Neural cell (in vitro differentiated cells): ENCODE measurements around the gene GOLGA3. TPM values are rescaled to one million over a fixed set of nuclear protein-coding genes. Genes with fewer than 3 reads are reported as not detected.

Source experiments
- H2AFZ ChIP-seq: fragments of 200-600, 300-800 bp; sonication (generic), shearing (Covaris generic); 2 replicates; pipeline ENCODE4 v1.6.0; 2014; ENCODE audit warnings: low read depth, mild to moderate bottlenecking, antibody characterized with exemption, low read length, moderate library complexity
- H3F3A ChIP-seq: fragments of 200-600 bp; shearing (Covaris generic); 2 replicates; pipeline ENCODE4 v1.6.1; 2016; ENCODE audit warnings: mild to moderate bottlenecking, moderate library complexity, mixed read lengths, antibody characterized with exemption, low read length; ENCODE audit not compliant: insufficient read depth, poor library complexity, severe bottlenecking
- H3K27ac ChIP-seq: fragments of 200-600, 300-800 bp; sonication (generic), shearing (Covaris generic); 2 replicates; pipeline ENCODE4 v1.5.1; 2014; ENCODE audit warnings: mild to moderate bottlenecking, low read length, moderate library complexity
- H3K27me3 ChIP-seq: fragments of 300-800, 200-600 bp; sonication (generic), shearing (Covaris generic); 2 replicates; pipeline ENCODE4 v1.6.0; 2014; ENCODE audit warnings: mild to moderate bottlenecking, low read depth, low read length, moderate library complexity; ENCODE audit not compliant: insufficient read depth
- H3K36me3 ChIP-seq: fragments of 300-800, 200-600 bp; sonication (generic), shearing (Covaris generic); 2 replicates; pipeline ENCODE4 v1.5.1; 2014; ENCODE audit warnings: mild to moderate bottlenecking, antibody characterized with exemption, low read length, moderate library complexity; ENCODE audit not compliant: insufficient read depth
- H3K4me2 ChIP-seq: fragments of 300-800, 200-600 bp; sonication (generic), shearing (Covaris generic); 2 replicates; pipeline ENCODE4 v1.6.0; 2014; ENCODE audit warnings: mild to moderate bottlenecking, low read length
- H3K4me3 ChIP-seq: fragments of 300-800, 200-600 bp; sonication (generic), shearing (Covaris generic); 2 replicates; pipeline ENCODE4 v1.5.1; 2014; ENCODE audit warnings: mild to moderate bottlenecking, low read length, moderate library complexity
- H3K79me2 ChIP-seq: fragments of 200-600 bp; shearing (Covaris generic); replicated peaks from 2 replicates; pipeline ENCODE4 v1.6.0; 2014; ENCODE audit warnings: mild to moderate bottlenecking, low read length, moderate library complexity; ENCODE audit not compliant: insufficient read depth
- H3K9ac ChIP-seq: fragments of 300-800, 200-600 bp; sonication (generic), shearing (Covaris generic); 2 replicates; pipeline ENCODE4 v1.6.1; 2016; ENCODE audit warnings: mild to moderate bottlenecking, low read length, mixed read lengths
- H3K9me2 ChIP-seq: fragments of 200-600 bp; shearing (Covaris generic); 2 replicates; pipeline ENCODE4 v1.6.1; 2016; ENCODE audit warnings: mild to moderate bottlenecking, low read length, mixed read lengths; ENCODE audit not compliant: insufficient read depth
- H3K9me3 ChIP-seq: fragments of 200-600, 300-800 bp; sonication (generic), shearing (Covaris generic); 2 replicates; pipeline ENCODE4 v1.6.1; 2016; ENCODE audit warnings: mild to moderate bottlenecking, mixed run types, low read length, moderate library complexity, mixed read lengths
- H4K20me1 ChIP-seq: fragments of 200-600 bp; shearing (Covaris generic); 2 replicates; pipeline ENCODE4 v1.6.1; 2016; ENCODE audit warnings: mild to moderate bottlenecking, mixed run types; ENCODE audit not compliant: insufficient read depth
- EP300 ChIP-seq: fragments of 450-650 bp; conservative IDR thresholded peaks from 2 replicates; pipeline ENCODE4 v1.6.1; 2014; ENCODE audit warnings: antibody characterized with exemption, mild to moderate bottlenecking, moderate library complexity; ENCODE audit not compliant: poor library complexity, severe bottlenecking
- EZH2 ChIP-seq: fragments of 200-600, 300-800 bp; shearing (Covaris generic), sonication (generic); IDR thresholded peaks from 2 replicates; pipeline ENCODE4 v1.6.1; 2014; ENCODE audit warnings: antibody characterized with exemption, low read length, borderline replicate concordance, mild to moderate bottlenecking; ENCODE audit not compliant: insufficient read depth, poor library complexity, severe bottlenecking
- MXI1 ChIP-seq: fragments of 450-650 bp; conservative IDR thresholded peaks from 2 replicates; pipeline ENCODE4 v1.6.1; 2014; ENCODE audit warnings: antibody characterized with exemption, mild to moderate bottlenecking; ENCODE audit not compliant: poor library complexity, severe bottlenecking
- POLR2AphosphoS5 ChIP-seq: IDR thresholded peaks from 2 replicates; pipeline ENCODE4 v1.6.1; 2012
- RAD21 ChIP-seq: fragments of 450-650 bp; conservative IDR thresholded peaks from 2 replicates; pipeline ENCODE4 v1.6.1; 2014; ENCODE audit warnings: antibody characterized with exemption, mild to moderate bottlenecking, moderate library complexity
- SMC3 ChIP-seq: fragments of 450-650 bp; conservative IDR thresholded peaks from 2 replicates; pipeline ENCODE4 v1.6.1; 2014; ENCODE audit warnings: antibody characterized with exemption, mild to moderate bottlenecking, moderate library complexity; ENCODE audit not compliant: poor library complexity
- TAF1 ChIP-seq: IDR thresholded peaks from 2 replicates; pipeline ENCODE4 v1.6.1; 2012; ENCODE audit warnings: low read depth
- polyA plus RNA-seq: library from polyadenylated mRNA; depleted of rRNA; stranded (reverse); fragments of >200 nt; gene quantifications from 2 replicates; pipeline ENCODE4 v1.2.3, GENCODE V29; 2014
- TF ChIP-seq, protein P1 (sequence below): IDR thresholded peaks from 2 replicates; pipeline ENCODE4 v1.6.1; 2012; ENCODE audit warnings: borderline replicate concordance
- TF ChIP-seq, protein P2 (sequence below): fragments of 450-650 bp; IDR thresholded peaks from 2 replicates; pipeline ENCODE4 v1.5.1; 2014; ENCODE audit warnings: antibody characterized with exemption, mild to moderate bottlenecking, moderate library complexity; ENCODE audit not compliant: poor library complexity, severe bottlenecking

The GOLGA3 gene
- polyA plus RNA-seq, 1 donor from 2014 or later = 16.7 TPM

DNA sequence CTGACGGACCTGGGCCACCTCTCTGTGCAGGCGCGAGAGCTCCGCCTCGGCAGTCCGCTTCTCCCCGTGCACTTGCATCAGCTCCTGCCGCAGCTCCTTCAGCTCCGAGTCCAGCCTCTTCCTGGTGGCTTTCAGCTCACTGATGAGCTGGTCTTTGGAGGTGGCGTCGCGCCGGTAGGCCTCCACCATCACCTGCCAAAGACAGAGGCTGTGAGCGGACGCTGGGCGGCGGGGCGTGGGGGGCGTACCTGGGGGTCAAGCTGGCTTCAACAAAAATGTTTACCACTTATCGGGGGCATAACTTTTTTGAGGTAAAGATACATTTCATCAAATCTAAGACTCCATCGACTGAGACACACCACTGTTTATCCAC lies 39.6 kb downstream of the GOLGA3 start:
- Histone ChIP-seq H3F3A (no peaks in the 10 kb centered on the region), H3K9ac (no peak overlapping the region), H3K9me2 (no peaks in the 10 kb centered on the region), H2AFZ (no peak overlapping the region), H3K27me3 (no peaks in the 10 kb centered on the region), H3K9me3 (no peaks in the 10 kb centered on the region), H3K27ac (no peak overlapping the region), H3K79me2 (no peaks in the 10 kb centered on the region), H3K36me3 (no peaks in the 10 kb centered on the region), H4K20me1 (no peaks in the 10 kb centered on the region), H3K4me3 (no peak overlapping the region), H3K4me2 (no peak overlapping the region)
- TF ChIP-seq EZH2 (no peak), SMC3 (no peak), POLR2AphosphoS5 (no peak), EP300 (no peak), RAD21 (no peak), TAF1 (no peak), MXI1 (no peak)
- TF ChIP-seq, protein P1, sequence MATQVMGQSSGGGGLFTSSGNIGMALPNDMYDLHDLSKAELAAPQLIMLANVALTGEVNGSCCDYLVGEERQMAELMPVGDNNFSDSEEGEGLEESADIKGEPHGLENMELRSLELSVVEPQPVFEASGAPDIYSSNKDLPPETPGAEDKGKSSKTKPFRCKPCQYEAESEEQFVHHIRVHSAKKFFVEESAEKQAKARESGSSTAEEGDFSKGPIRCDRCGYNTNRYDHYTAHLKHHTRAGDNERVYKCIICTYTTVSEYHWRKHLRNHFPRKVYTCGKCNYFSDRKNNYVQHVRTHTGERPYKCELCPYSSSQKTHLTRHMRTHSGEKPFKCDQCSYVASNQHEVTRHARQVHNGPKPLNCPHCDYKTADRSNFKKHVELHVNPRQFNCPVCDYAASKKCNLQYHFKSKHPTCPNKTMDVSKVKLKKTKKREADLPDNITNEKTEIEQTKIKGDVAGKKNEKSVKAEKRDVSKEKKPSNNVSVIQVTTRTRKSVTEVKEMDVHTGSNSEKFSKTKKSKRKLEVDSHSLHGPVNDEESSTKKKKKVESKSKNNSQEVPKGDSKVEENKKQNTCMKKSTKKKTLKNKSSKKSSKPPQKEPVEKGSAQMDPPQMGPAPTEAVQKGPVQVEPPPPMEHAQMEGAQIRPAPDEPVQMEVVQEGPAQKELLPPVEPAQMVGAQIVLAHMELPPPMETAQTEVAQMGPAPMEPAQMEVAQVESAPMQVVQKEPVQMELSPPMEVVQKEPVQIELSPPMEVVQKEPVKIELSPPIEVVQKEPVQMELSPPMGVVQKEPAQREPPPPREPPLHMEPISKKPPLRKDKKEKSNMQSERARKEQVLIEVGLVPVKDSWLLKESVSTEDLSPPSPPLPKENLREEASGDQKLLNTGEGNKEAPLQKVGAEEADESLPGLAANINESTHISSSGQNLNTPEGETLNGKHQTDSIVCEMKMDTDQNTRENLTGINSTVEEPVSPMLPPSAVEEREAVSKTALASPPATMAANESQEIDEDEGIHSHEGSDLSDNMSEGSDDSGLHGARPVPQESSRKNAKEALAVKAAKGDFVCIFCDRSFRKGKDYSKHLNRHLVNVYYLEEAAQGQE = no peak
- TF ChIP-seq, protein P2, sequence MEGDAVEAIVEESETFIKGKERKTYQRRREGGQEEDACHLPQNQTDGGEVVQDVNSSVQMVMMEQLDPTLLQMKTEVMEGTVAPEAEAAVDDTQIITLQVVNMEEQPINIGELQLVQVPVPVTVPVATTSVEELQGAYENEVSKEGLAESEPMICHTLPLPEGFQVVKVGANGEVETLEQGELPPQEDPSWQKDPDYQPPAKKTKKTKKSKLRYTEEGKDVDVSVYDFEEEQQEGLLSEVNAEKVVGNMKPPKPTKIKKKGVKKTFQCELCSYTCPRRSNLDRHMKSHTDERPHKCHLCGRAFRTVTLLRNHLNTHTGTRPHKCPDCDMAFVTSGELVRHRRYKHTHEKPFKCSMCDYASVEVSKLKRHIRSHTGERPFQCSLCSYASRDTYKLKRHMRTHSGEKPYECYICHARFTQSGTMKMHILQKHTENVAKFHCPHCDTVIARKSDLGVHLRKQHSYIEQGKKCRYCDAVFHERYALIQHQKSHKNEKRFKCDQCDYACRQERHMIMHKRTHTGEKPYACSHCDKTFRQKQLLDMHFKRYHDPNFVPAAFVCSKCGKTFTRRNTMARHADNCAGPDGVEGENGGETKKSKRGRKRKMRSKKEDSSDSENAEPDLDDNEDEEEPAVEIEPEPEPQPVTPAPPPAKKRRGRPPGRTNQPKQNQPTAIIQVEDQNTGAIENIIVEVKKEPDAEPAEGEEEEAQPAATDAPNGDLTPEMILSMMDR = no peak

DNA sequence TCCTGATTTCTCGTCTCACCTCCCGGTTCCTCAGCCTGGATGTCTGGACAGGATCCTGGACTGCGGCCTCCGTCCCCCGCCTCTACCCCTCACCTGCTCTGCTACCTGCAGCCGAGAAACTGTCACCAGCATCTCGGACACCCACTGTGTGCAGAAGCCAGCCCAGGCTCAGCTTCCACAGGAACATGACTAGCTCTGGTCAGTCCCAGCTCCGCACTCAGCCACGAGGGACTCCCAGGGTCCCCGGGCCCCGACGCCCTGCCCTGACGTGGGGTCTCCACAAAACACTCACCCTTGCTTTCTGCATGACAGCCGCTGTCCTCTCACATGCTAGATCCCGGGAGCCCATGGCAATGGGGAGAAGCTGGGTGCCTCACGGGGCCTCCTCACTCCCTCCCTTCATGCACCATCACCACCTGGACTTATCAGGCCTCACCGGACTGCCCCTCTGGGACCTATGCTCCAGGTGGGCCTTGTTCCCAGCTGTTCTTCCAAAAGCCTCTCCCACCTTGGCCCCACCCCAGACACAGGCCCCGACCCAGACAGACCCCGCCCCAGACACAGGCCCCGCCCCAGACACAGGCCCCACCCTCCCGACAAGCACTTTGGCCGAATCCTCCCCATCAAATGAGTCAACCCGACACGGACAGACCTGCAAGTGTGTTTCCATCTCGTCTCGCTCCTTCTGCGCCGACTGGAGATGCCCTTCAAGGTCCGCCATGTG lies 40.1 kb downstream of the GOLGA3 start:
- TF ChIP-seq EZH2 (no peak), POLR2AphosphoS5 (no peak), SMC3 (no peak), MXI1 (no peak), TAF1 (no peak), EP300 (no peak)
- TF ChIP-seq, protein P1 = no peak
- TF ChIP-seq, protein P2 = no peak
- H4K20me1 ChIP-seq = no peaks in the 10 kb centered on the region
- H3K36me3 ChIP-seq = no peaks in the 10 kb centered on the region
- no peak overlapping the region for H3K9ac ChIP-seq
- no peak overlapping the region for H3K4me3 ChIP-seq
- no peak overlapping the region for H2AFZ ChIP-seq
- no peak overlapping the region for H3K27ac ChIP-seq
- no peaks in the 10 kb centered on the region for H3K9me3 ChIP-seq
- H3K27me3 ChIP-seq = no peaks in the 10 kb centered on the region
- no peaks in the 10 kb centered on the region for H3F3A ChIP-seq
- no peak overlapping the region for H3K4me2 ChIP-seq
- H3K9me2 ChIP-seq = no peaks in the 10 kb centered on the region
- H3K79me2 ChIP-seq = no peaks in the 10 kb centered on the region
